ENCODE measurements around the gene MXD4. TPM values are rescaled to one million over a fixed set of nuclear protein-coding genes. Genes with fewer than 3 reads are reported as not detected.
"Not testable (repeated sequence)": the region's sequence is repeated elsewhere in the genome, so short reads cannot be mapped to it uniquely, and the experiment has no call there.

Gene MXD4
- total RNA-seq, 1 donor from 2014 or later = 74.9 TPM

GRCh38 chr4:2217726-2218125, 44.2 kb downstream of the MXD4 start:
- no peaks in the 10 kb centered on the region for H3K27me3 Mint-ChIP-seq (ENCODE audit: unreplicated experiment)
- H3K36me3 Mint-ChIP-seq (ENCODE audit: unreplicated experiment) = no peaks in the 10 kb centered on the region
- no peak overlapping the region for H3K4me3 Mint-ChIP-seq (ENCODE audit: unreplicated experiment)
- TF ChIP-seq CTCF (IDR thresholded peaks at IDR 0.05) = no peak
- H3K9me3 Mint-ChIP-seq (ENCODE audit: unreplicated experiment) = no peaks in the 10 kb centered on the region
- no peak overlapping the region for H3K27ac Mint-ChIP-seq (ENCODE audit: unreplicated experiment)
- DNase-seq (ENCODE audit: extremely low spot score, unreplicated experiment) = no peak
- peaks cover 4% of the 10 kb centered on the region for H3K4me1 Mint-ChIP-seq (ENCODE audit: unreplicated experiment)

GRCh38 chr4:2212831-2213230, 49.1 kb downstream of the MXD4 start:
- Mint-ChIP-seq H3K4me3 (ENCODE audit: unreplicated experiment) (no peak overlapping the region), H3K27me3 (ENCODE audit: unreplicated experiment) (no peaks in the 10 kb centered on the region), H3K9me3 (ENCODE audit: unreplicated experiment) (no peaks in the 10 kb centered on the region), H3K27ac (ENCODE audit: unreplicated experiment) (no peak overlapping the region), H3K36me3 (ENCODE audit: unreplicated experiment) (peaks cover 9% of the 10 kb centered on the region), H3K4me1 (ENCODE audit: unreplicated experiment) (no peaks in the 10 kb centered on the region)
- TF ChIP-seq CTCF (IDR thresholded peaks at IDR 0.05) = no peak
- no peak for DNase-seq (ENCODE audit: extremely low spot score, unreplicated experiment)

- not testable (repeated sequence) for H3K4me3 Mint-ChIP-seq (ENCODE audit: unreplicated experiment); H3K27ac Mint-ChIP-seq (ENCODE audit: unreplicated experiment); H3K4me1 Mint-ChIP-seq (ENCODE audit: unreplicated experiment); H3K9me3 Mint-ChIP-seq (ENCODE audit: unreplicated experiment); DNase-seq (ENCODE audit: extremely low spot score, unreplicated experiment); H3K27me3 Mint-ChIP-seq (ENCODE audit: unreplicated experiment)
- peaks cover 11% of the 10 kb centered on the region for H3K36me3 Mint-ChIP-seq (ENCODE audit: unreplicated experiment)
Measured at GRCh38 chr4:2202789-2203188, 59.1 kb downstream of the MXD4 start.

Other genes starting within 250 kb of the MXD4 start
- gene NAT8L, start 202.8 kb downstream of the MXD4 start, total RNA-seq = 0.64 and 0.84 TPM in 2 replicates
- gene HAUS3, start 20.0 kb downstream of the MXD4 start, total RNA-seq = 10.2 and 11.7 TPM in 2 replicates
- gene POLN, start 20.0 kb downstream of the MXD4 start, total RNA-seq = 3.8 and 4.2 TPM in 2 replicates
- gene ZFYVE28, start 156.5 kb upstream of the MXD4 start, total RNA-seq = 3.3 and 3.4 TPM in 2 replicates
- not detected in 2 replicates for gene CFAP99, start 156.8 kb upstream of the MXD4 start, total RNA-seq
- gene RNF4, start 207.0 kb upstream of the MXD4 start, total RNA-seq = 57.6 and 63.4 TPM in 2 replicates